HUDEP-2 (cell line): ENCODE measurements around the gene TET1.
"Not testable (repeated sequence)": the region's sequence is repeated elsewhere in the genome, so short reads cannot be mapped to it uniquely, and the experiment has no call there.

ENCODE experiments used
- DNase-seq, 76 experiments: peaks; one replicate each; lab custom pipeline; 2025; ENCODE audit not compliant: unreplicated experiment in 76 of 76; lab: John Stamatoyannopoulos, UW

TET1 gene

GRCh38 chr10:68562661-68563570, 2.8 kb downstream of the TET1 start:
- DNase-seq, result no peak

- DNase-seq, result no peak
Observed at GRCh38 chr10:68564712-68565111, 4.6 kb downstream of the TET1 start.

GRCh38 chr10:68565658-68566057, 5.5 kb downstream of the TET1 start:
- no peak for DNase-seq

- DNase-seq, result no peak
Observed at GRCh38 chr10:68566351-68566750, 6.2 kb downstream of the TET1 start.

GRCh38 chr10:68566955-68567354, 6.8 kb downstream of the TET1 start:
- no peak for DNase-seq

GRCh38 chr10:68572151-68572550, 12.0 kb downstream of the TET1 start:
- DNase-seq, result no peak

GRCh38 chr10:68574051-68574450, 13.9 kb downstream of the TET1 start:
- no peak for DNase-seq

- DNase-seq, result no peak
Observed at GRCh38 chr10:68576118-68576517, 16.0 kb downstream of the TET1 start.

- no peak for DNase-seq
Observed at GRCh38 chr10:68578974-68579373, 18.8 kb downstream of the TET1 start.

- not testable (repeated sequence) for DNase-seq
Observed at GRCh38 chr10:68584187-68584586, 24.1 kb downstream of the TET1 start.

GRCh38 chr10:68586606-68587305, 26.6 kb downstream of the TET1 start:
- no peak for DNase-seq

GRCh38 chr10:68594405-68594804, 34.3 kb downstream of the TET1 start:
- DNase-seq, result no peak

GRCh38 chr10:68595513-68595912, 35.4 kb downstream of the TET1 start:
- no peak for DNase-seq

- DNase-seq, result no peak
Observed at GRCh38 chr10:68597407-68597806, 37.3 kb downstream of the TET1 start.

- no peak for DNase-seq
Observed at GRCh38 chr10:68598978-68599770, 39.0 kb downstream of the TET1 start.

GRCh38 chr10:68599771-68600040, 39.6 kb downstream of the TET1 start:
- DNase-seq, result no peak

GRCh38 chr10:68600041-68600778, 40.1 kb downstream of the TET1 start:
- peak in 32 of 76 experiments; percentile 1 to 31 (median 14) for DNase-seq

- DNase-seq, result no peak
Observed at GRCh38 chr10:68601501-68602265, 41.5 kb downstream of the TET1 start.

- no peak for DNase-seq
Observed at GRCh38 chr10:68602434-68602833, 42.3 kb downstream of the TET1 start.

- DNase-seq, result no peak
Observed at GRCh38 chr10:68603766-68604165, 43.6 kb downstream of the TET1 start.
